SH-SY5Y (cell line): ENCODE data around the gene DOCK2.

Experiments
- GATA2 ChIP-seq: IDR thresholded peaks from 2 replicates; pipeline ENCODE4 v1.6.1; 2011; ENCODE audit warnings: mild to moderate bottlenecking, low read depth, low read length
- GATA3 ChIP-seq: IDR thresholded peaks from 2 replicates; pipeline ENCODE4 v1.6.1; 2011; ENCODE audit warnings: low read depth, mild to moderate bottlenecking, low read length, moderate library complexity

GRCh38 chr5:169851321-169851850 is 214.3 kb downstream of the DOCK2 start:
- TF ChIP-seq GATA2 (no peak), GATA3 (no peak)
